Neural progenitor cell (in vitro differentiated cells): ENCODE data around the gene KCTD12.
"Not testable (repeated sequence)": the region's sequence is repeated elsewhere in the genome, so short reads cannot be mapped to it uniquely, and the experiment has no call there.

Source experiments
- CTCF ChIP-seq: fragments of 200-600 bp; sonication (generic); IDR thresholded peaks from 2 replicates; pipeline ENCODE4 v1.5.1; 2017; ENCODE audit warnings: antibody characterized with exemption, mild to moderate bottlenecking
- EZH2phosphoT487 ChIP-seq: fragments of 200-600 bp; sonication (generic); IDR thresholded peaks from 2 replicates; pipeline ENCODE4 v1.6.1; 2017; ENCODE audit warnings: antibody characterized with exemption

DNA sequence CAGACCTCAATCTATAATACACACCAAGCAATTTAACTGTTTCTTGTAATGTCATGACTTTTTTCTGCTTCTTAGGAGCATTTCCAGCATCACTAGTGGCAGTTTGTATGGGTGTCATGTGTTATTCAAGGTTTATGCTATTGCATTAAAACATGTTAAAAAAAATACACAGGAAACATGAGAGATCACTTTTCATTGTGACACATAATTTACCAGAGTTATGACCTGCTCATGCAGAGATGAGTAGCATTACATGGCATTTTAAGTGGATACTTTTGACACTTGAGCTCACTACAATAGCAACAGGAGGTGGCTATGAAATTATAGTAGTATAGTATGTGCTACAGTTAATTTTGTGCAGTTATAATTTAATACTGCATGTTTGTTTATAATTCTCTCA is 11.0 kb upstream of the KCTD12 start:
- TF ChIP-seq EZH2phosphoT487, CTCF: not testable (repeated sequence)
